Kidney epithelial cell (primary cell): ENCODE results near the gene ITGB5. TPM values are rescaled to one million over a fixed set of nuclear protein-coding genes. Genes with fewer than 3 reads are reported as not detected.

Source experiments
- DNase-seq: peaks from one replicate; pipeline ENCODE4 v3.0.0-alpha.2; 2010; ENCODE audit warnings: low read depth
- H3K27me3 ChIP-seq: 2 replicates; pipeline ENCODE4 v1.6.0; 2011; ENCODE audit warnings: low read length; ENCODE audit not compliant: control insufficient read depth, insufficient read depth
- H3K36me3 ChIP-seq: 2 replicates; pipeline ENCODE4 v1.5.1; 2011; ENCODE audit warnings: low read length; ENCODE audit not compliant: control insufficient read depth, insufficient read depth
- H3K4me3 ChIP-seq: 2 replicates; pipeline ENCODE4 v1.5.1; 2011; ENCODE audit warnings: low read depth, mild to moderate bottlenecking, control low read depth, low read length
- CTCF ChIP-seq: IDR thresholded peaks from 2 replicates; pipeline ENCODE4 v1.5.1; 2011; ENCODE audit warnings: mild to moderate bottlenecking, moderate library complexity, low read length, control low read depth, inconsistent platforms; ENCODE audit not compliant: insufficient read depth, poor library complexity, severe bottlenecking
- total RNA-seq: library from RNA; depleted of rRNA; stranded (reverse); fragments of >200 nt; gene quantifications from 2 replicates; pipeline ENCODE4 v1.2.3, GENCODE V29; 2015

The ITGB5 gene
- total RNA-seq, 1 donor from 2014 or later: 86.0 TPM

DNA sequence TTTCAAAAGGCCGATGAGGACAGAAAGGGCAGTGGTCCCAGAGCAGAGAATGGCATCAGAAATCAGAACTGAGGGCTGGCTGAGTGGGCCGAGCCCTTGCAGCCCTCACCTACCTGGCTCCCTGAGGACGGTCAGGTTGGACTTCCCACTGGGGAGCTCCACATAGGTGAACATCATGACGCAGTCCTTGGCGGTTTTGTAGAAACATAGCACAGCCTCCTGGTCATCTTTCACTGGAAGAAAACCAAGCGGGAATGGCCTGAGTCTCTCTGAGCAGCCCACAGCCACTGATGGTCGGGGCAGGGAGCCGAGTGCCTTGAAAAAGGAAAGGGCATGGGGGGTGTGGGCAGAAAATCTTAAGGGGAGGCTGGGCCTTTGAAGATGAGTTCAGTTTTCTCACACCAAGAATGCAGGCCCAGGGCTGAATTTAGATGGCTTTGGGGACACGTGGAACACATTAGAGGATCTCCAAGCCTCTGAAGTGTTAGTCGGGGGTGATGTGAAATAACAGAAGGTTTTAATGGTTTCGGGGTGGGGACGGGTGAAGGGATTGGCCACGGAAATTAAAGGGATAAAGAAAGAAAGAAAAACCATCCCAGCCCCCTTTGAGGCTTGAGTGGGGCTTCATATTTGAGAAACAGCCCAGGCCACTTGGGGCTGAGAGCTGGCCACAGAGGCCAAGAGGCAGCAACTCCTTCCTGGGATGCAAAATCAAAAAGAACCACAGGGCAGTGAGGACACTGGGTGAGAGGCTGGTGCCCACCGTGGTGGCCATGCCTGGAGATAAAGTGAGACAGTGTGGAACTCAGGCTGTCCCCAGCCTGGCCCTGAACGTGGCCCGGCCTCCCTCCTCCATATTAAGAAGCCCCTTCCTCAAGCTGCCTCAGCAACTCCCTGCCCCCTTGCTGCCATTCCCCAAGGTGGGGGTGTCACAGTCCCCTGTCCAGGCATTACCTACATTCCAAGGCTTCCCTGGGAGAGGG is 120.8 kb downstream of the ITGB5 start:
- Histone ChIP-seq H3K36me3 (peaks cover 2% of the 10 kb centered on the region), H3K4me3 (no peak overlapping the region), H3K27me3 (no peaks in the 10 kb centered on the region)
- DNase-seq: no peak
- TF ChIP-seq CTCF: no peak

DNA sequence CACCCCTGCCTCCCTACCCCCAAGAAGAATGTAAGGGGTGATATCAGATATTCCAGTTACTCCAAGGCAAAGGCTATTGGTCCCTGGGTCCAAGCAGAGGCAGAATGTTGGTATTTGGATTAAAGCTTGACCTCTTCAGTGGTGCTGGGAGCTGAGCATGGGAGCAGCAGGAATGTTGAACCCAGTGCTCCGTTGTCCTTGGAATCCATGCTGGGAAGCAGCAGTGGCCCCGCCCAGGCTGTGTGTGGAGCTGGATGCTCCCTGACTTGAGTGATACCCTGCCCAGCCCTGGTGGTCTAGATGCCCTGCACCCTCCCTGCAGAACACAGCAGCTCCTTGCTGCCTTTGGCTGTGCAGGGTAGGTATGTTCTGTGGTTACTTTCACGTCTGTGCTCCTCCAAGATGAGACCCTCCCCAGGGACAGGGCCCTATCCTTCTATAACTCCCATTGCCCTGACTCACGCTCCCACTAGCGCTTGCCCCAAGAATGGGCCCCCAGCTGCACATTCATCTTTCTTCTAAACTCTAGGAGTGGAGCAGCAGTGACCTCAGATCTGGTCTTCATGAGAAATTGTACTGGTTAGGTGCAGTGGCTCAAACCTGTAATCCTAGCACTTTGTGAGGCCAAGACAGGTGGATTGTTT is 121.8 kb downstream of the ITGB5 start:
- Histone ChIP-seq H3K4me3 (no peak overlapping the region), H3K36me3 (peaks cover 2% of the 10 kb centered on the region), H3K27me3 (no peaks in the 10 kb centered on the region)
- no peak for DNase-seq
- no peak for TF ChIP-seq CTCF

DNA sequence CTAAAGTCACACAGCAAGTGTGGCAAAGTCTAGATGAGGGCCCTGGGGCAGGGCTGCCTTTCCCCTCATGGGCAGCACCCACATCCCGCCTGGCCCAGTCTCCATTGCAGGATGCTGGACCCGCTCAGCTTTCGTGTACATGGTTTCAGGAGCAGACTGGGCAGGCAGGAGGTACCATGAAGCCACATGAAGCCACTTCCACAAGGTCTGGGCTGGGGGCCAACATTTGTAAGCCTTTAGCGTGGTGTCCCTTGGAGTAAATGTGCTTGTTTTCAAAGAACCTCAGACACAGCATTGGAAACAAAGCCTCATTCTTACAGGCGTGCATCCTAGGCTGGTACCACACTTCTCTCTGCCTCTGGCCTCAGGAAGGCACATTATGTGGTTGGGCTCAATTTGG is 122.4 kb downstream of the ITGB5 start:
- TF ChIP-seq CTCF: no peak
- peaks cover 2% of the 10 kb centered on the region for H3K36me3 ChIP-seq
- no peak for DNase-seq
- no peaks in the 10 kb centered on the region for H3K27me3 ChIP-seq
- no peak overlapping the region for H3K4me3 ChIP-seq

DNA sequence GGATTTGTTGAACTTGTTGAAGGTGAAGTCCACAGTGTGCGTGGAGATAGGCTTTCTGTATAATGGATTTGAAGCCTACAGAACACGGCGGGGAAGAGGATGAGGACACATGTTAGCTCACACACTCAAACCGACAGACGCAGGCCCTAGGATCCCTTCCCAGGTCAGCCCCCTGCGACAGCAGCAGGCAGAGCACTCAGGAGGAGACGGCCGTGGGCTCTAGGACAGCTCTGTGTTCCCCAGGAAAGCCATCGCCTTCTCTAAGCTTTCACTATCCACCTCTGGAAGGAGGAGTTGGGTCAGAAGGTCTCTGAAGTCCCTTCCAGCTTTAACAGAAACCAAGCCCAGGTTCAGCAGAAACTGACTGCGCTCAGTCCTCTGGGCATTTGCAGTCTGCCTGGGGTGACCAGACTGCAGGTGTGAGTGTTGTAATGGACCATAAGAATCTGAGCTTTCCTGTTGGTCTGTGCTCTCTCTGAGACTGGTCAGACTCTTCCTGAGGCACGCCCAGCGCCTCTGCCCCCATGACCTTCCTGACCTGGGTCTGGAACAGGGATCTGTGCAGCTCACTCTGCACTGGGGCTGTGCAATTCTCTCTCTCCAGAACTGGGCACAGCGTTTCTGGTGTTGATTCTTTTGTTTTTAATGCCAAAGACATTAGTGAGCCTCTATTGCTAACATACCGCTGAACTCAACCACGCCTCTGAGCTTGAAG is 123.4 kb downstream of the ITGB5 start:
- TF ChIP-seq CTCF: no peak
- Histone ChIP-seq H3K4me3 (no peak overlapping the region), H3K36me3 (peaks cover 2% of the 10 kb centered on the region), H3K27me3 (no peaks in the 10 kb centered on the region)
- no peak for DNase-seq

DNA sequence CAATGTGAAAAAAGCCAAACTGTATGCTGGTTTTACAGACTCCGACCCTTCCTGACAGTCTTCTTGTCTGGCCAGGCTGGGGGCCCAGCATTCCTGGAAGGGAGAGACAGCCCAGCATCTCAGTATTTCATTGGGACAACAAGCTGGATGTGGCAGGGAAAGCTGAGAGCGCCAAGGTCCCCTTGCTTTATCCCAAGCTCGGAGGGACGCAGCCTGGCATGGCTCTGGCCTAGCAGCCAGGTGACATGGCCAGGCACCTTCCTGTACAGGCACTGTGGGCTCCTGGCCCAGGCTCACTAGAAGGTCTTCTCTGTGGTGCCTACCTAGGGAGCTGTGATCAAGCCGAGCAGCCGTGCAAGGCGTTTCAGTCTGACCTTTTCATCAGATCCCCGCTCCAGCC is 124.0 kb downstream of the ITGB5 start:
- Histone ChIP-seq H3K27me3 (no peaks in the 10 kb centered on the region), H3K36me3 (peaks cover 2% of the 10 kb centered on the region), H3K4me3 (no peak overlapping the region)
- no peak for DNase-seq
- no peak for TF ChIP-seq CTCF
